SU-DHL-6 (cell line): Measurements from ENCODE around the gene DRD4.

Experiments used
- H2AFZ ChIP-seq: fragments of 200-600 bp; sonication (generic); 2 replicates; pipeline ENCODE4 v1.6.1; 2014; ENCODE audit warnings: low read depth, mild to moderate bottlenecking, moderate library complexity, mixed read lengths, antibody characterized with exemption, low read length; ENCODE audit not compliant: severe bottlenecking
- H3F3A ChIP-seq: fragments of 200-600 bp; shearing (Covaris generic); 2 replicates; pipeline ENCODE4 v1.6.0; 2016; ENCODE audit warnings: antibody characterized with exemption, mild to moderate bottlenecking; ENCODE audit not compliant: insufficient read depth
- H3K27ac ChIP-seq: fragments of 200-600 bp; sonication (generic); 2 replicates; pipeline ENCODE4 v1.5.1; 2016; ENCODE audit warnings: low read depth, mild to moderate bottlenecking, low read length, moderate library complexity, mixed read lengths
- H3K27me3 ChIP-seq: fragments of 200-600 bp; sonication (generic), shearing (Covaris generic); 2 replicates; pipeline ENCODE4 v1.6.0; 2014; ENCODE audit warnings: mild to moderate bottlenecking, low read length
- H3K36me3 ChIP-seq: fragments of 200-600 bp; sonication (generic); 2 replicates; pipeline ENCODE4 v1.6.1; 2014; ENCODE audit warnings: mild to moderate bottlenecking, low read length, mixed read lengths
- H3K4me2 ChIP-seq: fragments of 300-600, 200-600 bp; shearing (Covaris generic), sonication (generic); 2 replicates; pipeline ENCODE4 v1.6.0; 2014; ENCODE audit warnings: low read length, low read depth, mild to moderate bottlenecking; ENCODE audit not compliant: poor library complexity, severe bottlenecking
- H3K4me3 ChIP-seq: fragments of 200-600 bp; sonication (generic); 2 replicates; pipeline ENCODE4 v1.5.1; 2014; ENCODE audit warnings: antibody characterized with exemption, low read length, mild to moderate bottlenecking, mixed read lengths; ENCODE audit not compliant: insufficient read depth, poor library complexity, severe bottlenecking
- H3K79me2 ChIP-seq: fragments of 200-600 bp; sonication (generic); 2 replicates; pipeline ENCODE4 v1.6.1; 2014; ENCODE audit warnings: mild to moderate bottlenecking, low read length, moderate library complexity; ENCODE audit not compliant: insufficient read depth
- H3K9ac ChIP-seq: fragments of 200-600 bp; sonication (generic); 2 replicates; pipeline ENCODE4 v1.7.0; 2014; ENCODE audit warnings: mild to moderate bottlenecking, low read length
- H3K9me2 ChIP-seq: fragments of 200-600 bp; sonication (generic); replicated peaks from 2 replicates; pipeline ENCODE4 v1.6.1; 2014; ENCODE audit warnings: low read length; ENCODE audit not compliant: insufficient read depth
- H3K9me3 ChIP-seq: fragments of 200-600 bp; sonication (generic); 2 replicates; pipeline ENCODE4 v1.6.1; 2014; ENCODE audit warnings: low read length, mixed read lengths; ENCODE audit not compliant: insufficient read depth
- H4K20me1 ChIP-seq: fragments of 200-600 bp; sonication (generic); 2 replicates; pipeline ENCODE4 v1.6.1; 2014; ENCODE audit warnings: low read depth, mild to moderate bottlenecking, antibody characterized with exemption, low read length, moderate library complexity, mixed read lengths
- EZH2phosphoT487 ChIP-seq: fragments of 200-600 bp; sonication (generic), shearing (Covaris generic); conservative IDR thresholded peaks from 2 replicates; pipeline ENCODE4 v1.6.1; 2018; ENCODE audit warnings: mild to moderate bottlenecking, antibody characterized with exemption, low read length, moderate library complexity, mixed read lengths
- TF ChIP-seq, protein P1 (sequence below): fragments of 200-600 bp; sonication (generic); IDR thresholded peaks from one replicate; pipeline ENCODE4 v1.5.1; 2017; ENCODE audit warnings: antibody characterized with exemption, mild to moderate bottlenecking, low read length, moderate library complexity; ENCODE audit not compliant: insufficient read depth, poor library complexity, severe bottlenecking

DRD4 gene

GRCh38 chr11:624705-625635 is 12.1 kb upstream of the DRD4 start, which contains the start of gene CDHR5:
CDHR5 (minus strand) TSS chr11:624955; CDS start chr11:624902, 53 bp downstream.
- no peak for TF ChIP-seq EZH2phosphoT487
- TF ChIP-seq, protein P1, sequence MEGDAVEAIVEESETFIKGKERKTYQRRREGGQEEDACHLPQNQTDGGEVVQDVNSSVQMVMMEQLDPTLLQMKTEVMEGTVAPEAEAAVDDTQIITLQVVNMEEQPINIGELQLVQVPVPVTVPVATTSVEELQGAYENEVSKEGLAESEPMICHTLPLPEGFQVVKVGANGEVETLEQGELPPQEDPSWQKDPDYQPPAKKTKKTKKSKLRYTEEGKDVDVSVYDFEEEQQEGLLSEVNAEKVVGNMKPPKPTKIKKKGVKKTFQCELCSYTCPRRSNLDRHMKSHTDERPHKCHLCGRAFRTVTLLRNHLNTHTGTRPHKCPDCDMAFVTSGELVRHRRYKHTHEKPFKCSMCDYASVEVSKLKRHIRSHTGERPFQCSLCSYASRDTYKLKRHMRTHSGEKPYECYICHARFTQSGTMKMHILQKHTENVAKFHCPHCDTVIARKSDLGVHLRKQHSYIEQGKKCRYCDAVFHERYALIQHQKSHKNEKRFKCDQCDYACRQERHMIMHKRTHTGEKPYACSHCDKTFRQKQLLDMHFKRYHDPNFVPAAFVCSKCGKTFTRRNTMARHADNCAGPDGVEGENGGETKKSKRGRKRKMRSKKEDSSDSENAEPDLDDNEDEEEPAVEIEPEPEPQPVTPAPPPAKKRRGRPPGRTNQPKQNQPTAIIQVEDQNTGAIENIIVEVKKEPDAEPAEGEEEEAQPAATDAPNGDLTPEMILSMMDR, result no peak
- H3K27ac ChIP-seq, result no peak within 1 kb of the TSS
- 0 out of 2 replicates have a peak, but pooled peaks cover 12% of the 10 kb centered on the region for H3F3A ChIP-seq
- H3K9me3 ChIP-seq, result no peaks in the 10 kb centered on the region
- H3K9me2 ChIP-seq, result no peaks in the 10 kb centered on the region
- H2AFZ ChIP-seq, result no peak within 1 kb of the TSS
- no peaks in the 10 kb centered on the region for H3K79me2 ChIP-seq
- no peak within 1 kb of the TSS for H3K9ac ChIP-seq
- H3K27me3 ChIP-seq, result no peaks in the 10 kb centered on the region
- H3K4me3 ChIP-seq, result no peak within 1 kb of the TSS
- H4K20me1 ChIP-seq, result no peaks in the 10 kb centered on the region
- H3K36me3 ChIP-seq, result no peaks in the 10 kb centered on the region
- no peak within 1 kb of the TSS for H3K4me2 ChIP-seq

- Histone ChIP-seq H4K20me1 (no peaks in the 10 kb centered on the region), H2AFZ (no peak overlapping the region), H3F3A (0 out of 2 replicates have a peak, but pooled peaks cover 12% of the 10 kb centered on the region), H3K27ac (no peak overlapping the region), H3K9ac (no peak overlapping the region), H3K4me3 (no peak overlapping the region), H3K9me3 (no peaks in the 10 kb centered on the region), H3K4me2 (no peak overlapping the region), H3K36me3 (no peaks in the 10 kb centered on the region), H3K9me2 (no peaks in the 10 kb centered on the region), H3K27me3 (no peaks in the 10 kb centered on the region), H3K79me2 (no peaks in the 10 kb centered on the region)
- TF ChIP-seq EZH2phosphoT487, result no peak
- TF ChIP-seq, protein P1, result no peak
Measured at GRCh38 chr11:625636-626268, 11.3 kb upstream of the DRD4 start.

DNA sequence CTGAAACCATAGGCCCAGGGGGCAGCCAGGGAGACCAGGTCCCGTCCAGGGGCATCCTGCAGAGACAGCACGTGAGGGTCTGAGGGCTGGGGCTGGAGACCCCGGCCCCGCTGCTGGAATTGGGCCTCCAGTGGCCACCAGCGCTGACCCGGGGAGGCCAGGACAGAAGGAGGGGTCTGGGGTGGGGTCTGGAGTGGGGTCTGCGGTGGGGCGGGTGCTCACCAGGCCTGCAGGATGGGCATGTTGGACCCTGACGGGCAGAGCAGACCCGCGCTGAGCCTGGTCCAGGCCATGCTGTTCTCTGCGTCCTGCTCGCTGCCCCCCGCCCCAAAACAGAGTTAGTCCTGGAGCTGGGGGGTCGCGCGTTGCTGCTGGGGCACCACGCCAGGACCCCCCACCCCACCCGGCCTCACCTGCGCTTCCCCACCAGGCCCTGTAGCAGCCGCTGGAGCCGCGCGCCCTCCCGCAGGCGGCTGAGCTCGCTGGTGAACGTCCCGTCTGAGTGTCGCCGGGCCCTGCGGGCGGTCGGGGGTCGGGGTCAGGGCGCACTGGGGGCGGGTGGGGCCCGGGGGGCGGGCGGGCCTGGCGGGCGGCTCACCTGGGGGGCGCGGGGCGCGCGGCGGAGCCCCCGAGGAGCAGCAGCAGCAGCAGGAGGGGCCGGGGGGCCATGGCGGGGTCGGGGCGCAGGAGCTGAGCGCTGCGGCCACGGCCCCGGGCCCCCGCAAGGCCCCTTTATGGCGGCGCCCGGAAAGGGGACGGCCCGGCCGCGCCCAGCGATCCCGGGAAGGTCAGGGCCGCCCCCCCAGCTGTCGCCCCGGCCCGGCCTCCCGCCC is 10.4 kb upstream of the DRD4 start, which contains the start of gene SCT:
Gene SCT, minus strand, starts transcription at position 707 of the 833 bp plus-strand sequence. Its CDS starts 38 bp downstream, at position 669.
- no peak within 1 kb of the TSS for H2AFZ ChIP-seq
- 0 out of 2 replicates have a peak, but pooled peaks cover 12% of the 10 kb centered on the region for H3F3A ChIP-seq
- no peaks in the 10 kb centered on the region for H3K9me3 ChIP-seq
- no peaks in the 10 kb centered on the region for H3K9me2 ChIP-seq
- H3K27ac ChIP-seq, result no peak within 1 kb of the TSS
- H3K79me2 ChIP-seq, result no peaks in the 10 kb centered on the region
- no peak within 1 kb of the TSS for H3K9ac ChIP-seq
- no peaks in the 10 kb centered on the region for H3K27me3 ChIP-seq
- TF ChIP-seq, protein P1, result no peak
- TF ChIP-seq EZH2phosphoT487, result no peak
- no peak within 1 kb of the TSS for H3K4me3 ChIP-seq
- no peaks in the 10 kb centered on the region for H4K20me1 ChIP-seq
- H3K36me3 ChIP-seq, result no peaks in the 10 kb centered on the region
- H3K4me2 ChIP-seq, result no peak within 1 kb of the TSS
